Neutrophil (primary cell): ENCODE measurements around the gene MPND.
A peak's percentile ranks its signal among the peaks of the same experiment; 100 is the strongest.

Source experiments
- H3K27ac ChIP-seq: fragments of 200-600 bp; sonication (generic); 2 replicates; pipeline ENCODE4 v1.5.1; 2016; ENCODE audit warnings: mild to moderate bottlenecking, moderate library complexity
- H3K27me3 ChIP-seq: fragments of 200-600 bp; sonication (generic); 2 replicates; pipeline ENCODE4 v1.6.0; 2016; ENCODE audit warnings: mild to moderate bottlenecking
- H3K36me3 ChIP-seq: fragments of 200-600 bp; sonication (generic); 2 replicates; pipeline ENCODE4 v1.5.1; 2017
- H3K4me1 ChIP-seq, 2 experiments: fragments of 200-600 bp in 1 of 2; sonication (generic) in 1 of 2; 1 replicate in 1 of 2; 2 replicates in 1 of 2; pipeline versions ENCODE4 v1.5.1 to v1.6.1; 2013 to 2016; ENCODE audit warnings: low read depth in 1 of 2, low read length in 1 of 2, mild to moderate bottlenecking in 1 of 2, moderate library complexity in 1 of 2; ENCODE audit not compliant: control insufficient read depth in 1 of 2, insufficient read depth in 1 of 2
- H3K4me3 ChIP-seq, 2 experiments: fragments of 200-600 bp in 1 of 2; sonication (generic) in 1 of 2; 1 replicate in 1 of 2; 2 replicates in 1 of 2; pipeline ENCODE4 v1.5.1; 2013 to 2016; ENCODE audit warnings: low read depth in 1 of 2, low read length in 1 of 2, mild to moderate bottlenecking in 1 of 2, moderate library complexity in 1 of 2
- H3K9me3 ChIP-seq: fragments of 200-600 bp; sonication (generic); 2 replicates; pipeline ENCODE4 v1.5.1; 2016
- CTCF ChIP-seq: fragments of 200-600 bp; sonication (generic); IDR thresholded peaks from 2 replicates; pipeline ENCODE4 v1.5.1; 2016; ENCODE audit warnings: antibody characterized with exemption

The MPND gene

DNA sequence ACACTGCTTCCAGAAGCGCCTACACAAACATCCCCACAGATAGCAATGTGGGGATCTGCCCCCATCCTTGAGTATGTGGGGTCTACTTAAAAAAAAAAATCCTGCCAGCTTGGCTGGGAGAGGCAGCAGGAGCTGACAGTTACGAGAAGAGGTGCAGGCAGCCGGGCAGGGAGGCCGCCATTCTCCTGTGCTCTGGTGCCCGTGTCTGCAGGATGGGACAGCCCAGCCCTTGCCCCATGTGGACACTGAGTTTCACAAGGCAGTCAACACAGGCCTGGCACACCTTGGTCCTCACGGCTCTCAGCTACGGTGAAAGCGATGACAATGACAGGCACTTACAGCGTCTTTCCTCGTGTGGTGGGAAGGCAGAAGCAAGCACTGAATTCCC is 24.0 kb downstream of the MPND start:
- H3K36me3 ChIP-seq = peaks cover 55% of the 10 kb centered on the region

DNA sequence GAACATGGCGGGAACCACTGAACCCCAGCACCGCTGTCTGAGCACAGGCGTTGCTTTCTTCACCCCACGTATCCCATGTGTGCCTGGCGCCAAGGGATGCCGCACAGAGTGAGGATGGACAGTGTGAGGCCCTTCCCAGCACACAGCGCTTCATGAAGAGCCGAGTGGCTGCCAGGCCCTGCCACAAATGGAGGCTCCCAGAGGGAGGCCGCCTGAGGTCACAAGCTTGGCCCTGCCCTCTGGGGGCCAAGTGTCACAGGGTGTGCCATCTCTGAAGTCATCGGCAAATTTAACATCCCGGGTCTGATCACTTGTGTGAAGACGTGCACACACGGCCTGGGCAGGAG is 24.4 kb downstream of the MPND start:
- no peaks in the 10 kb centered on the region for H3K27me3 ChIP-seq
- H3K4me3 ChIP-seq = no peak overlapping the region
- peaks cover 34 to 40% of the 10 kb centered on the region in 2 experiments for H3K4me1 ChIP-seq
- H3K9me3 ChIP-seq = no peaks in the 10 kb centered on the region
- no peak for TF ChIP-seq CTCF
- peak overlapping the region; percentile 82 for H3K27ac ChIP-seq
- peaks cover 50% of the 10 kb centered on the region for H3K36me3 ChIP-seq

More for the DNA sequence above, 24.0 kb downstream of the MPND start:
- no peak for TF ChIP-seq CTCF
- H3K27me3 ChIP-seq = no peaks in the 10 kb centered on the region
- H3K27ac ChIP-seq = no peak overlapping the region
- no peaks in the 10 kb centered on the region for H3K9me3 ChIP-seq
- peaks cover 34 to 40% of the 10 kb centered on the region in 2 experiments for H3K4me1 ChIP-seq
- no peak overlapping the region for H3K4me3 ChIP-seq

DNA sequence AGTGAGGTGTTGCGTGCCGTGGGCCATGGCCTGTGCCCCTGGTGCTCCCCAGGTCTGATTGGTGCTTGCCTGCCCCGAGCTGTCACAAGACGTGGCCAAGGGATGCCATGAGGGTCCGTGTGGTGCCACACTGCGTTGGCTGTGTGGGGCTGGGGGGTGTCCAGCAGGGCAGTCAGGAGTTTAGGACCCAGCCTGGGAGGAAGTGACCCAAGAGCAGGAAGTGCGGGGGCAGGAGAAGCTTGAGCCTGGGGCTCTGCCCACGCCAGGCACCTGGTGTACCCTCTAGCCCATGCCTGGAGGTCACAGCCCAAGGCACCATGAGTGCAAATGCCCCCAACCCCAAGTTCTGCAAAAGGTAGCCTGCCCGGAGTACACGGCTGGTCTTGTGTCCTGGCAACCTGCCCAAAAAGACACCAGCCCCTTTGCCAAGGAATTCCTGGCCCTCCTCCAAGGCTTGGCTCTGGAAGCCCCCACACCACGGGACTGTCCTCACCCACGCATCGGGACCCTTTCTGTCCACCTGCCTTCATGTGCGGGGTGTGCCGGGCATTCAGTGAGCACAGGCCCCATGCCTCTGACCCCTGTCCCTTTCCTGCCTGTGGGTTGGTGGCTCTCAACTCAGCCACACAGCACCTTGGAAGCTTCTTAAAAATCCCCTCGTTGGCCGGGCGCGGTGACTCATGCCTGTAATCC is 24.9 kb downstream of the MPND start:
- H3K27ac ChIP-seq = peak overlapping the region; percentile 82
- peaks cover 34 to 41% of the 10 kb centered on the region in 2 experiments for H3K4me1 ChIP-seq
- TF ChIP-seq CTCF = no peak
- H3K27me3 ChIP-seq = no peaks in the 10 kb centered on the region
- peaks cover 45% of the 10 kb centered on the region for H3K36me3 ChIP-seq
- no peak overlapping the region for H3K4me3 ChIP-seq
- no peaks in the 10 kb centered on the region for H3K9me3 ChIP-seq

DNA sequence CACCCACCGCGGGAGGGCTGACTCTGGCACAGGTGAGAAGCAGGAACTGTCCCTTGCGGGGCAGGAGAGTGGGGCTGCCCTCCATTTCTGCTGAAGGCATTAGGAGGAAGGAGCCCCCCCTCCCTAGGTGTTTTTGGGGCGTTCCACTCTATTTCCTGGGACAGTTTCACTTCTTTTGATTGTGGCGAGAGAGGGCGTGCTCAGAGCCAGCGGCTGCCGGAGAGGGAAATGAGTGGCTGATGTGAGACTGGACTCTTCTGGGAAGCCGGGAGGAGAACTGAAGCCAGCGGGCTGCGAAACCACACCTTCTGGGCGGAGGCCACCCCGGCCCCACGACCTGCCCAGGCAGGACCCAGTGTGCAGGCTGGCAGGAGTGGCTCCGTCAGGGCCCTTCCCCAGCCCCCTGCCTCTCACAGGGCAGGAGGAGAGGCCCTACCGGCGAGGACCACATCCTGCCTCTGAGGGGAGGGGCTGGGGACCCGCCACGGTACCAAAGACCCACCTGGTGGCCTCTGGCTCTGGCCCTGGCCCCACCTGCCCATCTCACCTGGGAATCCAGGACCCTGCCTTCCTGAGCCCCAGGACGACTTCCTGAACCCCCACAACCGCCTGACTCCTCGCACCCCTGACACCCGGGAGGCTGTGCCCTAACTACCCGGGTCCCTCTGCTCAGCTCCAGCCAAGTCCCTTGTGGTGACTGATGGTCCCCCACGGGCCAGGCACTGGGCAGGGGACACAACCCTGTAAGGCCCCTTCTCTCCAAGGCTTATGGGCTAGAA is 25.9 kb downstream of the MPND start:
- Histone ChIP-seq H3K27ac (peak overlapping the region; percentile 82), H3K4me3 (peak overlapping the region; percentile 36 to 38), H3K4me1 (peaks cover 43 to 51% of the 10 kb centered on the region in 2 experiments), H3K36me3 (peaks cover 35% of the 10 kb centered on the region), H3K9me3 (no peaks in the 10 kb centered on the region), H3K27me3 (no peaks in the 10 kb centered on the region)
- no peak for TF ChIP-seq CTCF

- no peak for TF ChIP-seq CTCF
- peaks cover 31% of the 10 kb centered on the region for H3K36me3 ChIP-seq
- H3K27me3 ChIP-seq = no peaks in the 10 kb centered on the region
- peak overlapping the region; percentile 36 to 38 for H3K4me3 ChIP-seq
- peaks cover 49 to 57% of the 10 kb centered on the region in 2 experiments for H3K4me1 ChIP-seq
- H3K9me3 ChIP-seq = no peaks in the 10 kb centered on the region
- H3K27ac ChIP-seq = peak overlapping the region; percentile 82
These were observed 26.5 kb downstream of the MPND start for GRCh38 chr19:4369888-4370260.
